Breast epithelium (tissue), 3 donors: Measurements from ENCODE around the gene DHX35.

Experiments used
- CTCF ChIP-seq, 3 donors: fragments of 450-650 bp; IDR thresholded peaks; one replicate each; pipeline ENCODE4 v1.5.1; 2016 to 2017; ENCODE audit warnings: antibody characterized with exemption in 3 of 3, mild to moderate bottlenecking in 3 of 3, moderate library complexity in 3 of 3
- POLR2AphosphoS5 ChIP-seq, 3 donors: sonication (generic); formaldehyde crosslinking; IDR thresholded peaks; one replicate each; pipeline ENCODE4 v1.6.1; 2017; ENCODE audit warnings: antibody characterized with exemption in 3 of 3

DNA sequence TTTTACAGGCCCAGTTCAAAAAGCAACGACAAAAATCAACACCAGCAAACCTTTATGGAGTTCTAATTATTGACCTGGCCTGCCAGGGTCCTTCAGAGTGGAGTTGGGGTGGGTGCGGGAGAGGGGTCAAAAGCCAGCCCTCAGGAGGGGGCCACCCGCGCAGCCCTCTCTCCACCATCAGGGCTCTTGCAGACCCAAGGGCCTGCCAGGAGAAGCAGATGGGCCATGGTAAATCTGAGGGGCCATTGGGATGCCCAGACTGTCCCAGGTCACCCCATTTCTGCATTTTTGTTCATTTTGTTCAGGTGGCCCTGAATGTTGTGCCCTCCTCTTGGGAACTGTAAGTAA is 88.4 kb downstream of the DHX35 start:
- TF ChIP-seq POLR2AphosphoS5 (IDR thresholded peaks at IDR 0.05) (no peak), CTCF (IDR thresholded peaks at IDR 0.05) (no peak)
